H1 (cell line): ENCODE measurements around the gene LRRC26. TPM values are rescaled to one million over a fixed set of nuclear protein-coding genes. Genes with fewer than 3 reads are reported as not detected.

Experiments used
- CEBPB ChIP-seq: IDR thresholded peaks from 2 replicates; pipeline ENCODE4 v1.6.1; 2012; ENCODE audit warnings: low read depth, low read length
- EZH2 ChIP-seq: fragments of 200-600 bp; sonication (generic); IDR thresholded peaks from 2 replicates; pipeline ENCODE4 v1.7.1; 2012; ENCODE audit warnings: low read depth, mild to moderate bottlenecking, moderate library complexity, low read length, inconsistent platforms; ENCODE audit not compliant: severe bottlenecking
- RNF2 ChIP-seq: fragments of 200-900, 300-1000 bp; sonication (generic); IDR thresholded peaks from 2 replicates; pipeline ENCODE4 v1.7.1; 2016; ENCODE audit warnings: borderline replicate concordance, low read depth, mild to moderate bottlenecking, antibody characterized with exemption, low read length; ENCODE audit not compliant: poor library complexity, severe bottlenecking; ENCODE audit errors: missing control alignments
- RXRA ChIP-seq: IDR thresholded peaks from 2 replicates; pipeline ENCODE4 v1.6.1; 2011; ENCODE audit warnings: low read depth, mild to moderate bottlenecking, low read length, moderate library complexity; ENCODE audit not compliant: insufficient read depth
- SP1 ChIP-seq: IDR thresholded peaks from 2 replicates; pipeline ENCODE4 v1.6.1; 2011; ENCODE audit warnings: low read depth, low read length
- SP4 ChIP-seq: IDR thresholded peaks from 2 replicates; pipeline ENCODE4 v1.6.1; 2012; ENCODE audit warnings: low read length, inconsistent platforms
- TAF1 ChIP-seq: IDR thresholded peaks from 2 replicates; pipeline ENCODE4 v1.6.1; 2011; ENCODE audit warnings: mild to moderate bottlenecking, low read depth, low read length
- polyA plus RNA-seq, 7 experiments: library from polyadenylated mRNA; depleted of rRNA in 3 of 7; stranded (reverse) in 5 of 7; unstranded in 2 of 7; fragments of >200 nt in 5 of 7; fragments of 200-250 nt in 2 of 7; gene quantifications; 1 replicate in 5 of 7; 2 replicates in 1 of 7; 4 replicates in 1 of 7; pipeline versions ENCODE4 v1.2.1 to v1.2.3, GENCODE V29; 2011 to 2013; ENCODE audit warnings: missing spikeins in 2 of 7, mixed read lengths in 2 of 7
- total RNA-seq: library from RNA; stranded (reverse); fragmentation: NEBNext Ultra II Directional; extraction: Animal tissue kit (Norgen Biotek cat#: 25700); gene quantifications from 2 replicates; pipeline ENCODE4 v1.2.1, GENCODE V29; 2021
- TF ChIP-seq, protein P1 (sequence below): IDR thresholded peaks from 2 replicates; pipeline ENCODE4 v1.6.1; 2012; ENCODE audit warnings: inconsistent platforms

The LRRC26 gene
- total and polyA plus RNA-seq, 2 of the 8 experiments (the other 6 are each of a cell fraction or from before 2014, with no cell fraction given): 0.34 to 0.85 TPM

DNA sequence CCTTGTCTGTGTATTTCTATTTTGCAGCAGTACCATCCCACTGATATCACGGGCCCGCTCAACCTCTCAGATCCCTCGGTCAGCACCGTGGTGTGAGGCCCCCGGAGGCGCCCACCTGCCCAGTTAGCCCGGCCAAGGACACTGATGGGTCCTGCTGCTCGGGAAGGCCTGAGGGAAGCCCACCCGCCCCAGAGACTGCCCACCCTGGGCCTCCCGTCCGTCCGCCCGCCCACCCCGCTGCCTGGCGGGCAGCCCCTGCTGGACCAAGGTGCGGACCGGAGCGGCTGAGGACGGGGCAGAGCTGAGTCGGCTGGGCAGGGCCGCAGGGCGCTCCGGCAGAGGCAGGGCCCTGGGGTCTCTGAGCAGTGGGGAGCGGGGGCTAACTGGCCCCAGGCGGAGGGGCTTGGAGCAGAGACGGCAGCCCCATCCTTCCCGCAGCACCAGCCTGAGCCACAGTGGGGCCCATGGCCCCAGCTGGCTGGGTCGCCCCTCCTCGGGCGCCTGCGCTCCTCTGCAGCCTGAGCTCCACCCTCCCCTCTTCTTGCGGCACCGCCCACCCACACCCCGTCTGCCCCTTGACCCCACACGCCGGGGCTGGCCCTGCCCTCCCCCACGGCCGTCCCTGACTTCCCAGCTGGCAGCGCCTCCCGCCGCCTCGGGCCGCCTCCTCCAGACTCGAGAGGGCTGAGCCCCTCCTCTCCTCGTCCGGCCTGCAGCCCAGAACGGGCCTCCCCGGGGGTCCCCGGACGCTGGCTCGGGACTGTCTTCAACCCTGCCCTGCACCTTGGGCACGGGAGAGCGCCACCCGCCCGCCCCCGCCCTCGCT is 1.9 kb downstream of the LRRC26 start (continued):
- TF ChIP-seq EZH2 (peak; percentile 34), RNF2 (no peak), RXRA (no peak), CEBPB (no peak), SP4 (no peak), TAF1 (no peak), SP1 (no peak)
- TF ChIP-seq, protein P1, sequence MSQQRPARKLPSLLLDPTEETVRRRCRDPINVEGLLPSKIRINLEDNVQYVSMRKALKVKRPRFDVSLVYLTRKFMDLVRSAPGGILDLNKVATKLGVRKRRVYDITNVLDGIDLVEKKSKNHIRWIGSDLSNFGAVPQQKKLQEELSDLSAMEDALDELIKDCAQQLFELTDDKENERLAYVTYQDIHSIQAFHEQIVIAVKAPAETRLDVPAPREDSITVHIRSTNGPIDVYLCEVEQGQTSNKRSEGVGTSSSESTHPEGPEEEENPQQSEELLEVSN: 0 out of 2 replicates have a peak, but pooled peaks have one; percentile 2
